ENCODE results near the gene RGS9. TPM values are rescaled to one million over a fixed set of nuclear protein-coding genes. Genes with fewer than 3 reads are reported as not detected.

The RGS9 gene
- total and polyA plus RNA-seq, 2 experiments from 2014 or later = 12.8 to 29.6 TPM

DNA sequence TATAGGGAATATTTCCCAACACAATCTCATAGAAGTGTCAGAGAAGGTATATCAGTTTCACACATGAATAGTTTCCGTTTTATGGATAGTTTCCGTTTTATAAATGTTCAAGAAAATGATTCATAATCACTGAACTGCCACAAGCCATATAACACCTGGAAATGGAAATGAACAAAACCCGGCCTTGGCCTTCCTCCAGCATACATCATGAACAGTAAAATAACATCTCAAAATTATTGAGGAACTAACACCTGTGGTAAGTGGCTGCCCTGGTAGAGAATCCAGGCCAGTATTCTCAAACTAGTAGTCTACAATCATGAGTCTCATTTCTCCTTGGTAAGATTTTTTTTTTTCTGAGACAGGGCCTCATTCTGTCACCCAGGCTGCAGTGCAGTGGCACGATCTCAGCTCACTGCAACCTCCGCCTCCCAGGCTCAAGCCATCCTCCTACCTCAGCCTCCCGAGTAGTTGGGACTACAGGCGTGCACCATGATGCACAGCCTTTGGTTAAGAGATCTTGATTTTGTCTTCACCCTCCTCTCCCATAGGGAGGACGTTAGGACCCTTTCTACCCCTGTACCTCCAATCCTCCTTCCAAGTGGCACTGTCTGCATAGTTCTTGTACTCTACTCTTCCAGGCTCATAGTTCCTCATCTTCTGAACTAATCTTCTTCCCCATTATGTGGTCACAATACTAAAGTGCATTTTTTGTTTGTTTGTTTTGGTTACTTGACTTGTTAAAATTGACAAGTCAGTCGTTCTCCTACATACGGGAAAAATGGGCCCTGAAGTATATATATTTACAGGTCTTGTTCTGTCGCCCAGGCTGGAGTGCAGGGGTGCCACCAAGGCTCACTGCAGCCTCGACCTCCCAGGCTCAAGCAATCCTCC, 15.0 kb upstream of the RGS9 start:
- H3K4me1 ChIP-seq (ENCODE audit: insufficient read depth) = peaks cover 15% of the 10 kb centered on the region; the same call in 1 of the 2 replicates
- Mint-ChIP-seq H3K36me3 (ENCODE audit: low read depth) (no peaks in the 10 kb centered on the region), H3K27me3 (ENCODE audit: insufficient read depth, low read depth, poor library complexity) (peaks cover 6% of the 10 kb centered on the region), H3K27ac (0 out of 2 replicates have a peak overlapping the region, but pooled peaks have one; percentile 70), H3K4me3 (peak overlapping the region; percentile 74), H3K9me3 (no peaks in the 10 kb centered on the region), H3K4me1 (peaks cover 7% of the 10 kb centered on the region)
- no peaks in the 10 kb centered on the region for H3K79me2 ChIP-seq (replicated peaks; ENCODE audit: insufficient read depth)
- no peak overlapping the region for H2AFZ ChIP-seq
- peak overlapping the region; percentile 76 for H3K4me2 ChIP-seq
- no peak for DNase-seq (ENCODE audit: low spot score)
- peaks cover 7% of the 10 kb centered on the region; the same call in 1 of the 2 replicates for H3K9me2 ChIP-seq (ENCODE audit: insufficient read depth)
- TF ChIP-seq, protein P1, sequence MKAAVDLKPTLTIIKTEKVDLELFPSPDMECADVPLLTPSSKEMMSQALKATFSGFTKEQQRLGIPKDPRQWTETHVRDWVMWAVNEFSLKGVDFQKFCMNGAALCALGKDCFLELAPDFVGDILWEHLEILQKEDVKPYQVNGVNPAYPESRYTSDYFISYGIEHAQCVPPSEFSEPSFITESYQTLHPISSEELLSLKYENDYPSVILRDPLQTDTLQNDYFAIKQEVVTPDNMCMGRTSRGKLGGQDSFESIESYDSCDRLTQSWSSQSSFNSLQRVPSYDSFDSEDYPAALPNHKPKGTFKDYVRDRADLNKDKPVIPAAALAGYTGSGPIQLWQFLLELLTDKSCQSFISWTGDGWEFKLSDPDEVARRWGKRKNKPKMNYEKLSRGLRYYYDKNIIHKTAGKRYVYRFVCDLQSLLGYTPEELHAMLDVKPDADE (IDR thresholded peaks at IDR 0.05) = no peak
- no peak for TF ChIP-seq CREB1 (CRISPR knock-in tag; IDR thresholded peaks at IDR 0.05; ENCODE audit: low read depth)
- no peak for TF ChIP-seq JUNB (IDR thresholded peaks at IDR 0.05; ENCODE audit: unreplicated experiment)
- TF ChIP-seq, protein P2, sequence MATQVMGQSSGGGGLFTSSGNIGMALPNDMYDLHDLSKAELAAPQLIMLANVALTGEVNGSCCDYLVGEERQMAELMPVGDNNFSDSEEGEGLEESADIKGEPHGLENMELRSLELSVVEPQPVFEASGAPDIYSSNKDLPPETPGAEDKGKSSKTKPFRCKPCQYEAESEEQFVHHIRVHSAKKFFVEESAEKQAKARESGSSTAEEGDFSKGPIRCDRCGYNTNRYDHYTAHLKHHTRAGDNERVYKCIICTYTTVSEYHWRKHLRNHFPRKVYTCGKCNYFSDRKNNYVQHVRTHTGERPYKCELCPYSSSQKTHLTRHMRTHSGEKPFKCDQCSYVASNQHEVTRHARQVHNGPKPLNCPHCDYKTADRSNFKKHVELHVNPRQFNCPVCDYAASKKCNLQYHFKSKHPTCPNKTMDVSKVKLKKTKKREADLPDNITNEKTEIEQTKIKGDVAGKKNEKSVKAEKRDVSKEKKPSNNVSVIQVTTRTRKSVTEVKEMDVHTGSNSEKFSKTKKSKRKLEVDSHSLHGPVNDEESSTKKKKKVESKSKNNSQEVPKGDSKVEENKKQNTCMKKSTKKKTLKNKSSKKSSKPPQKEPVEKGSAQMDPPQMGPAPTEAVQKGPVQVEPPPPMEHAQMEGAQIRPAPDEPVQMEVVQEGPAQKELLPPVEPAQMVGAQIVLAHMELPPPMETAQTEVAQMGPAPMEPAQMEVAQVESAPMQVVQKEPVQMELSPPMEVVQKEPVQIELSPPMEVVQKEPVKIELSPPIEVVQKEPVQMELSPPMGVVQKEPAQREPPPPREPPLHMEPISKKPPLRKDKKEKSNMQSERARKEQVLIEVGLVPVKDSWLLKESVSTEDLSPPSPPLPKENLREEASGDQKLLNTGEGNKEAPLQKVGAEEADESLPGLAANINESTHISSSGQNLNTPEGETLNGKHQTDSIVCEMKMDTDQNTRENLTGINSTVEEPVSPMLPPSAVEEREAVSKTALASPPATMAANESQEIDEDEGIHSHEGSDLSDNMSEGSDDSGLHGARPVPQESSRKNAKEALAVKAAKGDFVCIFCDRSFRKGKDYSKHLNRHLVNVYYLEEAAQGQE (IDR thresholded peaks at IDR 0.05; ENCODE audit: unreplicated experiment) = no peak
- TF ChIP-seq EZH2phosphoT487 (IDR thresholded peaks at IDR 0.05; ENCODE audit: unreplicated experiment) = no peak
- ATAC-seq = no peak
- H4K20me1 ChIP-seq (replicated peaks; ENCODE audit: insufficient read depth) = no peaks in the 10 kb centered on the region
- H3F3A ChIP-seq (replicated peaks; ENCODE audit: low read depth) = no peaks in the 10 kb centered on the region
- peak overlapping the region; percentile 63 for H3K4me3 ChIP-seq
- 0 out of 2 replicates have a peak, but pooled peaks cover 4% of the 10 kb centered on the region for H3K27me3 ChIP-seq (ENCODE audit: insufficient read depth)
- no peak overlapping the region for H3K27ac ChIP-seq (ENCODE audit: low read depth)
- H3K36me3 ChIP-seq (ENCODE audit: insufficient read depth) = no peaks in the 10 kb centered on the region

DNA sequence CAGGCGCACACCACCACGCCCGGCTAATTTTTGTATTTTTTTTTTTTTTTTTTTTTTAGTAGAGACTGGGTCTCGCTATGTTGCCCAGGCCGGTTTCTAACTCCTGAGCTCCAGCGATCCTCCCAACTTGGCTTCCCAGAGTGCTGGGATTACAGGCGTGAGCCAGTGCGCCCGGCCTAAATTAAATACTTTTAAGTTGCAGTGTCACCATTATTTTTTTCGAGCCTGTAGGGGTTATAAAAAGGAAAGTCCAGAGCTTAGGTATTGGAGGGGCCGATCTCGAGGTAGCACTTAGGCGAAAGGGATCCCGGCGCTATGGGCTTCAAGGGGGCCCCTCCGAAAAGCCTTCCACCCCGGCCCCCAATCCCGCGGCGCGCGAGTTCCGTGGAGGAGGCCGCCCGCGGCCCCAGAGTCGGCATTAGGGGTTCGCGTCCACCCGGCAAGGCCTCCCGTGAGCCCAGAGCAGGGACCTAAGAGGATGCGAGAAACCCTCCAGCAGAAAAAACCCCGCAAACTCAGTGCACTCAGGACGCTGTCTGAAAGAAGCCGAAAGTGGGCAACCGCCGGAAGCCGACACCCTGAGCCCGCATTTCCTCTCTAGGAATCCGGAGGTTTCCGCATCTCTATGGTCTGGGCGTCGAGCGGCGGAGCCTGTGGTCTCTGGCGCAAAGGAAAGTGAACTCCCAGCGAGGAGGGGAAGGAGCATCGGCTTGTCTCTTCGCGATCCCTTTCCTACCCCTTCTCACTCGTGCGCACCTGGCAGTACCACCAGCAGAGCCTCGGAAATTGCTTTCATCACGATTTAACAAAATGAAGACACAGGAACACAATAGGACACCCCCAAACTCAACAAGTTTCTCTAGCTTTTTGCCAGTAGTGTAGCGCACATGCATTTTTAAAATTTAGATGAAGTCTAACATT, 14.1 kb upstream of the RGS9 start:
- Histone ChIP-seq H3K4me2 (peak overlapping the region; percentile 76), H3K27me3 (ENCODE audit: insufficient read depth) (0 out of 2 replicates have a peak, but pooled peaks cover 4% of the 10 kb centered on the region), H4K20me1 (replicated peaks; ENCODE audit: insufficient read depth) (no peaks in the 10 kb centered on the region), H3K27ac (ENCODE audit: low read depth) (no peak overlapping the region), H2AFZ (peak overlapping the region; percentile 74; the same call in 1 of the 2 replicates), H3K36me3 (ENCODE audit: insufficient read depth) (no peaks in the 10 kb centered on the region), H3K4me1 (ENCODE audit: insufficient read depth) (peaks cover 15% of the 10 kb centered on the region; the same call in 1 of the 2 replicates), H3K79me2 (replicated peaks; ENCODE audit: insufficient read depth) (no peaks in the 10 kb centered on the region), H3K9me2 (ENCODE audit: insufficient read depth) (peaks cover 7% of the 10 kb centered on the region; the same call in 1 of the 2 replicates), H3K4me3 (peak overlapping the region; percentile 63), H3F3A (replicated peaks; ENCODE audit: low read depth) (no peaks in the 10 kb centered on the region)
- Mint-ChIP-seq H3K27me3 (ENCODE audit: insufficient read depth, low read depth, poor library complexity) (peaks cover 6% of the 10 kb centered on the region), H3K4me3 (peak overlapping the region; percentile 74), H3K9me3 (no peaks in the 10 kb centered on the region), H3K36me3 (ENCODE audit: low read depth) (no peaks in the 10 kb centered on the region), H3K27ac (peak overlapping the region; percentile 90), H3K4me1 (peaks cover 7% of the 10 kb centered on the region)
- DNase-seq (ENCODE audit: low spot score) (peak; percentile 97), ATAC-seq (peak; percentile 96)
- peak; percentile 71 for TF ChIP-seq POLR2AphosphoS5 (IDR thresholded peaks at IDR 0.05; ENCODE audit: low read depth)
- TF ChIP-seq, protein P3, sequence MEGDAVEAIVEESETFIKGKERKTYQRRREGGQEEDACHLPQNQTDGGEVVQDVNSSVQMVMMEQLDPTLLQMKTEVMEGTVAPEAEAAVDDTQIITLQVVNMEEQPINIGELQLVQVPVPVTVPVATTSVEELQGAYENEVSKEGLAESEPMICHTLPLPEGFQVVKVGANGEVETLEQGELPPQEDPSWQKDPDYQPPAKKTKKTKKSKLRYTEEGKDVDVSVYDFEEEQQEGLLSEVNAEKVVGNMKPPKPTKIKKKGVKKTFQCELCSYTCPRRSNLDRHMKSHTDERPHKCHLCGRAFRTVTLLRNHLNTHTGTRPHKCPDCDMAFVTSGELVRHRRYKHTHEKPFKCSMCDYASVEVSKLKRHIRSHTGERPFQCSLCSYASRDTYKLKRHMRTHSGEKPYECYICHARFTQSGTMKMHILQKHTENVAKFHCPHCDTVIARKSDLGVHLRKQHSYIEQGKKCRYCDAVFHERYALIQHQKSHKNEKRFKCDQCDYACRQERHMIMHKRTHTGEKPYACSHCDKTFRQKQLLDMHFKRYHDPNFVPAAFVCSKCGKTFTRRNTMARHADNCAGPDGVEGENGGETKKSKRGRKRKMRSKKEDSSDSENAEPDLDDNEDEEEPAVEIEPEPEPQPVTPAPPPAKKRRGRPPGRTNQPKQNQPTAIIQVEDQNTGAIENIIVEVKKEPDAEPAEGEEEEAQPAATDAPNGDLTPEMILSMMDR (conservative IDR thresholded peaks at IDR 0.05; ENCODE audit: low read depth in 2 of 2) = no peak
- TF ChIP-seq, protein P1 (IDR thresholded peaks at IDR 0.05) = peak; percentile 32; the same call in 1 of the 2 replicates
- no peak for TF ChIP-seq ZNF114 (CRISPR knock-in tag; IDR thresholded peaks at IDR 0.05)
